HG02981 (cell line): ENCODE results near the gene FAM171A1.
"Not testable (repeated sequence)": the region's sequence is repeated elsewhere in the genome, so short reads cannot be mapped to it uniquely, and the experiment has no call there.

Source experiments
- ATAC-seq: cut with Tn5 transposase; IDR thresholded peaks from one replicate; pipeline ENCODE4 v1.9.1; 2021; ENCODE audit warnings: mild to moderate bottlenecking, moderate library complexity; ENCODE audit not compliant: unreplicated experiment

FAM171A1 gene

DNA sequence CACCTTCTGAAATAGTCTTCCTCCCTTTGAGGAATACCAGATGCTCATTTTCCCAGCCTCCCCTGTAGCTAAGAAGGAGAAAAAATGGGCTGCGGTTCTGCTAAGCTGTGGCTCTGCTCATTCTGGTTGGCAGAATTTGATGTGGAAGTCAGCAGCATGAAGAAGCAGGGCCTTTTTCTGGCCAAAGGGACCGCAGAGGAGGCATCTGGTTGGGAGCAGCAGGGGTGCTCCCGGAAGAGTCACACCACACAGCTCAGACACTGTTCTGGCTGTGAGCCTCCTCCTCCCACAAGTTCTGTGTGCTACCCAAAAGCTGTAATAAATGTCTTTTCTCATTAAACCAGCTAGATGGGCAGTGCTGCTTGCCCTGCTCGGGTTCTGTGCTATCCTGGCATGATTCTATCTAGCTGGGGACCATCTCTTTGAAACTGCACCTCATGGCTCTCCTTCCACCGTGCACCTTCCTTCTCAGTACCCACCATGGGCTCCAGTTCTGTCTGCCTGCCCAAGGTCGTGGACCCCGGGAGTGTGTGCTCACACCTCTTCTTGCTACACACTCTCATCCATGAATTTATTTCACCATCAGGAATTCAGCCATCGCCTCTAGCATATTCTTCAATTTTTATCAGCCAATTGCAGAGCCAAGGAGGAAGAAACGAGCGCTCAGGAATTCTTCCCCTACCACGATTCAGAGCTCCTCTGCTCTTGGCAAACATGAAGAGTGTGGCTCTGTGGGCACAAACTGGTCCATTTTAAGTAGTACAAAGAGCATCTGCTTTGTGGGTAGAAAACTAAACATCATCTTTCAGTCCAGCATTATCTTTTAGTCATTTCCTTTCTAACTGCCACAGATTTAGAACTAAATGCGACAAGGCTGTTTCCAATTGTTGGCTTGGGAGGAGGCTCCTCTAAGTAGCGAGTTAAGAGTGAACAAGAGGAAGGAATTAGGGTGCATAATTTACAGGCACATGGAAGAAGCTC lies 76.9 kb downstream of the FAM171A1 start:
- ATAC-seq: no peak

DNA sequence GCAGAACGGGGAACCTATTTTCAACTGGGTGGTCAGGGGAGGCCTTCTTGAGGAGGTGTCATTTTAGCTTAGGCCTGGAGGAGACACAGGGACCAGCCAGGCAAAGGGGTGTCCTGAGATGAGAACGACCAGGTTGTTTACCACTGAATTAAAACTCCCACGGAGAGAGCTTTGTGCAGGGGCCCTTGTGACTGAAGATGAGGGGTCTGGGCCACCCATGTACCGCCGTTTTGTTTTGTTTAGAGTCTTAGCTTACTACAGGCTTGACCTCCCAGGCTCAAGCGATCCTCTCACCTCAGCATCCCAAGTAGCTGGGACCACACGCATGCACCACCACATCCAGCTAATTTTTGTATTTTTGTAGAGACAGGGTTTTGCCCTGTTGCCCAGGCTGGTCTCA lies 80.4 kb downstream of the FAM171A1 start:
- ATAC-seq: no peak

DNA sequence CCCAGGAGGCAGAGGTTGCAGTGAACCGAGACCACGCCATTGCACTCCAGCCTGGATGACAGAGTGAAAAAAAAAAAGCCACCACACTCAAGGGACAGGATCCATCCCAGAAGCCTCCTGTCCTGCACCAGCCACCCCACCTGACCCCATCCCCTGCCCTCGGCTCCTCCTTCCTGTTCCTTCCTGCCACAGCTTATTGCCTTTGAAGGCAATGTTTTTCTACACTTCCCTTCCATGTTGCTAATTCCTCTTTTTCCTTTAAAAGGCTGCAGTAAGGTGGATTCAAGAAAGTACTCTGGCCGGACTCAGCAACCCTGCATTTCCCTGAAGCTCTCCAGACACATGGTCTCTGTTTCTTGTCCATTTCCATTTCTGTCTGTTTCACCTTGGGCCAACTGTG lies 80.9 kb downstream of the FAM171A1 start:
- no peak for ATAC-seq

DNA sequence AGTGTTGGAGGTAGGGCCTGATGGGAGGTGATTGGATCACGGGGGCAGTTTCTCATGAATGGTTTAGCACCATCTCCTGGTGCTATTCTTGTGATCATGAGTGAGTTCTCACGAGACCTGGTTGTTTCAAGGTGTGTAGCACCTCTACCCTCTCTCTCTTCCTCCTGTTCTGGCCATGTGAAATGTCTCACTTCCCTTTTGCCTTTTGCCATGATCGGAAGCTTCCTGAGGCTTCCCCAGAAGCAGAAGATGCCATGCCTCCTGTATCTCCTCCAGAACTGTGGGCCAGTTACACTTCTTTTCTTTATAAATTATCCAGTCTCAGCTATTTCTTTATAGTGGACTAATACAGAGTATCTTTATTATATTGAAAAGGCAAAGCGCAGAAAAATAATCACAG lies 90.1 kb downstream of the FAM171A1 start:
- ATAC-seq: no peak

DNA sequence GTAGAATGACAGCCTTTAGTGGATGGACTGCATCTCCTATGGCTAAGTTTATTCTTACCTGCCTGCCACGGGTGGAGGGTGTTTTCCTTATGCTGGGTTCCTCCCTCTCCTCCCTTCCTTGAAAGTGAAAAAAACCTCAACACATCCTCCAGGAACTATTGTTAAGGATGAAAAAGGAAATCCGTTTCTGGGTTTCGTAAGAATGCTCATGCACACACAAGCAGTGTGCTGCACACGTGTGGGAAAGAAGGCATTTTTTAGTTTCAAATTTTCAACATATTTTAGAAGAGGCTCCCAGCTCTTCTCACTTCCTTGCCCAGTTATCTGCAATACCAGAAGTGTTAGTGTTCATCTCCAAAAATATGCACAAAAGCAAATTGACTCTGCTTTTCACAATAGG lies 90.6 kb downstream of the FAM171A1 start:
- no peak for ATAC-seq

DNA sequence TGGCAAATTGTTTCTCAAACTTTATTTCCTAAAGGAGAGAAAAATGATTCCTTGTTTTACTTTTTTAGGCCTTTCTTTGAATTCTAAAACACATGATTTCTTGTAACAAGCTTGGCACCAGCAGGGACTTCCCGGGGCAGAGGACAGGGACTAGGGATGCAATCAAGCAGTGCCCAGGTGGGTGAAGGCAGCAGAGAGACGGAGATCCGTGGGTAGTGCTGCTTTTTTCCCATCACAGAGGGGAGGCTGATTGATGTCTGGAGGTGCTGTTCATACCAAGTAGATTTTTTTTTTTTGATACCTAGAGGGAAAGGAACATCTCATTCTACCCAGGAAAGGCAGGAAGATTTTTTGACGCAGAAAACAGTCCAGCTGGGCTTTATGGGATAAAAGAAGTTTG lies 91.9 kb downstream of the FAM171A1 start:
- ATAC-seq: no peak

DNA sequence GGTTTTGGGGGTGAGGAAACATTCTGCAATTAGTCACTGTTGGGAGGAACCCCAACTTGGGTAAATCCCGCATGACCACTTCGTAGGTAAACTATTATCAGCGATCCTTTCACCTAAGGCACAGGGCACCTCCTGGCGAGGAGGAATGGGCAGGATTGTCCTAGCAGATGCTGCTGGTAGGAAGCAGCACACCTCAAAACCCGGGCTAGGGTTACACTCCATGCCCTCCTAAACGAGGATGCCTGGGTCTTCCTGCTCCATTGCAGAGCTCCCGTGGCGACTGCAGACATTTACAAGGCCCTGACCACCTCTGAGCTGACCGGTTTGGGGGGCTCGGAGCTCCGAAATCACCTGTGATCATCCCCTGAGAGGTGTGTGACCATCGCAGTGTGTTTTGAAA lies 92.3 kb downstream of the FAM171A1 start:
- no peak for ATAC-seq

DNA sequence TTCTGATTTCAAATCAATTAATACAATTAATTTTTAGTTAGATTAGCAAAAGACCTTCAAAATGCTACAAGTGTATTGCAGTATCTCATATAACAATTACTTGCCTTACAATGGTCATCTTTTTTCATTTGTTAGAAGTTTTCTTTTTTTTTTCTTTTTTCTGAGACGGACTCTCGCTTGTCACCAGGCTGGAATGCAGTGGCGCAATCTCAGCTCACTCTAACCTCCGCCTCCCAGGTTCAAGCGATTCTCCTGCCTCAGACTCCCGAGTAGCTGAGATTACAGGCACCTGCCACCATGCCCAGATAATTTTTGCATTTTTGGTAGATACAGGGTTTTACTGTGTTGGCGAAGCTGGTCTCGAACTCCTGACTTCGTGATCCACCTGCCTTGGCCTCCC lies 95.0 kb downstream of the FAM171A1 start:
- ATAC-seq: not testable (repeated sequence)

DNA sequence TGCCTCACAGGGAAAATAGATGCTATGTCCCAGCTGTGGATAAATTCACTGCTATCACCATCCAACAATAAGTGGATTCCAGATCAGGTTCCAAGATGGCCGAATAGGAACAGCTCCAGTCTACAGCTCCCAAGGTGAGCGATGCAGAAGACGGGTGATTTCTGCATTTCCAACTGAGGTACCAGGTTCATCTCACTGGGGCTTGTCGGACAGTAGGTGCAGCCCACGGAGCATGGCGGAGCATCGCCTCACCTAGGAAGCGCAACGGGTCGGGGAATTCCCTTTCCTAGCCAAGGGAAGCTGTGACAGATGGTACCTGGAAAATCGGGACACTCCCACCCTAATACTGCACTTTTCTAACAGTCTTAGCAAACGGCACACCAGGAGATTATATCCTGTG lies 101.3 kb downstream of the FAM171A1 start:
- ATAC-seq: not testable (repeated sequence)

DNA sequence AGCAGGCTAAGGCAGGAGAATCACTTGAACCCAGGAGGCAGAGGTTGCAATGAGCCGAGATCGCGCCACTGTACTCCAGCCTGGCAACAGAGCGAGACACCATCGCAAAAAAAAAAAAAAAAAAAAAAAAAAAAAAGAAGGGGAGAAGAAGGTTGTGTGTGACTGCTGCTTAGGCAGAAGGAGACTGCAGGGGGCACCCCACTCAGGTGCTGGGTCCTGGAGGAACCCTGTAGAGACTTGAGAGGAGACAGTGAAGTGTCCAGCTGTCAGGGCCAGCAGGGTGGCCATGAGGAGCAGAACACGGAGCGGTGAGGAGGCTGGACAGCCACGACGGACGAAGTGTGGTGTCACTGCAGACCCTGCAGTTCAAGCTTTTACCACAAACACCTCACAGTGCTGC lies 103.6 kb downstream of the FAM171A1 start:
- ATAC-seq: no peak

DNA sequence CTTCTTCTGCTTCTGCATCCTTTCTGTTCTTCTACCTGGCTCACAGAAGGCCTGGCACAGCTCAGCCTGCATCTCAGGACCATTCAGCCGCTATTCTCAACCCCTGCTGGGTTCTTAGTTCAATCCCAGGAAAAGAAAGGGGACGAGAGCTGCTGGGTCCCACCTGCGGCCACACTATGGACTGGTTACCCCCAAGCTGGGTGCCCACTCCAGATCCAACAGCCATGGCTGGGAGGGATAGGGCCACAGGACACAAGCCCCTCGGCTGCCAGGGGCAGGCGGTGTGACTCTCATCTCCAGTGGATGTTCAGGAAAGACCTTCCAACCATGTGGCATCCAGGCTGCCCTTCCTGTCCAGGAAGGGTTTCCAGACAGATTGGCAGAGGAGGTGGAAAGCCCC lies 105.0 kb downstream of the FAM171A1 start:
- no peak for ATAC-seq

DNA sequence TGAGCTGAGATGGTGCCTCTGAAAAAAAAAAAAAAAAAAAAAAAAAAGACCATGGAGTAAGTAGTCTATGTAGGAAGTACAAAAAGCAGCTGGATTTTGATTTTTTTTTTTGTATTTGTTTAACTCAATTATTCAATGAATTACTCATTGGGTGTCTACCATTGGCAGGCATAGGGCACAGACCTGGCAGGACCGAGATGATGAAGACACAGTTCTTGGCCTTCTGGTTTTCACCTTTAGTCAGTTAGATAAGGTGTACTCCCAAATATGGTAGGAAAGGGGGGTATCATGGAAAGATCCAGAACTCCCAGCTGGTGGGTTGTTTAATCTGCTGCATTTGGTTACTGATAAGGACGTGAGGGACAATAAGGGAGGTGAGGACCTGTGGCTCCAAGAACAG lies 105.5 kb downstream of the FAM171A1 start:
- no peak for ATAC-seq

DNA sequence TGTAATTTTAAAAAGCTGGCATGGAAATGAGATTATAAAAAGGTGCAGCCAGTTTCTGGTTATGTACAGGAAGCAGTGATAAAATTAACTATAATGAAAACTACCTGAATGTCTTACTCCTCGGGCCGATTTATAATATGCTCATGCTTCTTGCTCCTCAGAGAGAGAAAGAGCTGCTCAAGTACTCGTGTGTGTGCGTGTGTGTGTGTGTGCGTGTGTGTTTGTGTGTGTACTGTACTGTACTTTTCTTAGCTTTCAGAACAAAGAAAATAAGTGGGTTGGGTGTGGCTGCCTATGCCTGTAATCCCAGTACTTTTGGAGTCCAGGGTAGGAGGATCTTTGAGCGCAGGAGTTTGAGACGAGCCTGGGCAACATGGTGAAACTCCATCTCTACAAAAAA lies 106.0 kb downstream of the FAM171A1 start:
- no peak for ATAC-seq

DNA sequence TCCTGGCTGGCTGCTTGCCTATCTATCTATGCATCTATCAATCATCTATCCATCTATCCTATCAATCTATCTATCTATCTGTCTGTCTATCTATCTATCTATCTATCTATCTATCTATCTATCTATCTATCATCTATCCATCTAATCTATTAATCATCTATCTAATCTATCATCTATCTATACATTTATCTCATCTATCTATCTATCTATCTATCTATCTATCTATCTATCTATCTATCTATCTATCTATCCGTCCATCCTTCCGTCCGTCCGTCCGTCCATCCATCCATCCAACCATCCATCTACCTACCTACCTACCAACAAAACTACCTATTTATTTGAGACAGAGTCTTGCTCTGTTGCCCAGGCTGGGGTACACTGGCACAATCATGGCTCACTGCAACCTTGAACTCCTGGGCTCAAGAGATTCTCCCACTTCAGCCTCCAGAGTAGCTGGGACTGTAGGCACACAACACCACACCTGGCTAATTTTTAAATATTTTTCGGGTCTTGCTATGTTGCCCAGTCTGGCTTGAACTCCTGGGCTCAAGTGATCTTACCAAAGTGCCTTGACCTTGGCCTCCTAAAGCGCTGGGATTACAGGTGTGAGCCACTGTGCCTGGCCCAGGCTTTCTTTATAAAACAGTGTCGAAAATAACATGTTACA lies 107.3 kb downstream of the FAM171A1 start:
- ATAC-seq: no peak

DNA sequence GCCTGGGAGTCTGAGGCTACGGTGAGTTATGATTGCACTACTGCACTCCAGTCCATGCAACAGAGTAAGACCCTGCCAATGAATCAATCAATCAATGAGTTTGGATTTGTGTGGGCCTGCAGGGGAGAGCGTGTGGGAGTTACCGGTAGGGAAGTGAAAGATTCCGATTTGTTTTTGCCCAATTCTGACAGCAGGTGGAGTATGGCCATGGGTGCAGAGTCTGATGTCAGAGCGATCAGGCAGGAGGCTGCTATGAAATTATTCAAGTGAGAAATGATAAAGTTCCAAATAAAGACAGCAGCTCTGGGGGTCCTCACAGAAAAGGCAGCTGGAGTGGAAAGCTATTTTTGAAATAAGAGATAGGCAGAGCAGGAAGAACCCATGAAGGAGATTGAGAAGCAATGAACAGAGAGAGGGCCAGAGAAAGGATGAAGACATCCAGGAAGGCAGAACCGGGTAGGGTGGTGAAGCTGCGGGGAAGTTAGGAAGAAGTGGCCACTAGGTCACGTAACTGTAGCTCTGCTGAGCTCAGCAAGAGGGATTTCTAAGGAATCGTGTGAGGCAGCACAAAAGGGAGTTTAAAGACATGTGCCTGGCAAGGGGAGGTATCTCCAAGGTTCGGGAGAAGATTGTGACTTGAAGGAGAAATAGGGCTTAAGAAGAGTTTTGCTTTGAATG lies 108.9 kb downstream of the FAM171A1 start:
- ATAC-seq: peak; percentile 47

DNA sequence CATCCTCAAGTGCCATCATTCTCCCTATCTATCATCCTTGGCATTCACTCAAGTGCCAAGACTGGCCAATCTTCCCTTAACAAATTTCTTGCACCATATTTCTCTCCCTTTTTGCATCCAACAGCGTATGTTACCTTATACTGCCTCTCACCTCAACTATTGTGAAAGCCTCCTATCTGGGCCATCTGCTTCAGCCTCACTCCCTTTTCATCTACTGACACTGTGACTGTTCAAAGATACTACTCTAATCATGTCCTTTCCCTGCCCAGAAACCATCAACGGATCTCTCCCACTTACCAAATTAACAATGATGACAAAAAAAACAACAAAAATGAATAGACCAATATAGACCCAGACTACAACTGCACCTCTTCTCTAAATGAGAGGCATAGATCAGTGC lies 112.0 kb downstream of the FAM171A1 start:
- no peak for ATAC-seq

DNA sequence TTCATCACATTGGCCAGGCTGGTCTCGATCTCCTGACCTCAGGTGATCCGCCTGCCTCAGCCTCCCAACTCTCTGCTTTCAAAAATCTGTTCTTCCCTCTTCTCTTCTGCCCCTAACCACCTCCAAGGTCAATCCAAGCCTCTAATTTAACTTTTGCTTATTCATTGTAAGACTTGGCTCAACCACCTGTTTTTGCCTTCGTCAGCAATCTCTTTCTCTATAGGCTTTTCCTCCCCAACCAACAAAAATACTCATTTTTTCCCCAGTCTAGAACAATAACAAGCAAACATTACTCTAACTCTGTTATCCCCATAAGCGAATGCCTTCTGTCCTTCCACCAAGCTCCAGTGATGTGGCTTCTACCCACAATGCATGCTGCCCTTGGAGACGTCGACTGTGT lies 112.8 kb downstream of the FAM171A1 start:
- no peak for ATAC-seq

DNA sequence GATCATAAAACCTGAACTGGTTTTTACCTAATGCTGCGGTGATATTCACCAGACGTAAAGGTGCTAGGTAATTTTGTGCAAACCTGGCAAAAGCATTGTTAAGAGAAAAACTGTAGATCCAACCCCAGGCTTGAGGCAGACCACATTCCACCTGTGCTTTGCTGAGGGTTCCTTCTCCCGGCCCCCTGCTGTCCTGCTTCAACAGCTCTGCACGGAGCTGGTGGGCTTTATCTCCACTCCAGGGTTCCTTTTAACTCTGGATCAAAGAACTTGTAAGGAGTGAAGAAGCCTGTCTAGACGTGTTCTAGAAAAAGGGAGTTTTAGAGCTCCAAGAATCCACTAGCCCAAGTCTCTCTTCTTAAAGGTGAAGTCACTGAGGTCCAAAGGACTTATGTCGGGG lies 115.1 kb downstream of the FAM171A1 start:
- ATAC-seq: no peak

DNA sequence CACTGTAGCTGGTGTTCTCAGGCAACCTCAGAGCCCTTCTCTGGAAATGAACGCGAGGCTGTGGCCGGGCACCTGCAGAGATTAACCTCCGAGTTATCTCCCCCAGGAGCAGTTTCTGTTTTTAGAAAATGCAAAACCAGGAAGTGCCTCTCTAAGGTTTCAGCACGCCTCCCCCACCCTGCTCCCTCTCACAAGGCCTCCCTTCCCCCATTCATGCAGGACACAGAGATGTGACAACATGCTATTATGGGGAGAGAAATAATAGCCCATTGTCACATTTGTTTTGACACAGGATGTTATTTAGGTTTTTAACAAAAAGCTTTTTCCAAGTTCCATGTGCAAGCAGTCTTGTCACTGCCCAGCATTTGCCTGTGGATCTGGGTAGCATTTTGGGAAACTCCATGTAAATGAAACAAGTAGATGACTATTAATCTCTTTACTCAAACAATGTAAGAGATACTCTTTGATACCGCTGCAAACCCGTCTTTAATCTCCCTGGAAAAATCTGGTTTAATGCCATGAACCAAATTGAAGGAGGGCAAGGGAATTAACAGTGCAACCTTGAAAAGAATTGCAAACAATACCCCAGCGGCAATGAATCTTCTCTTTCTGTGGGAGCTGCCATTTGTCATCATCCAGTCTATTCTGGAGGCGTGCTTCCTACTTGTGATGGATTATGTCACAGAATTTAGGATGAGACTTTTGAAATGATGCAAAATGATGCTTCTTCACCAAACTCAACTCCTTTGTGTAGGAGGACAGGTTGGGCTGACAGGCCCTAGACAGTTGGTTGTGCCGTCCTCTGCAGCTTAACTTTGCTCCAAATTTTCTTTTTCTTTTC lies 116.1 kb downstream of the FAM171A1 start:
- ATAC-seq: peak; percentile 53

DNA sequence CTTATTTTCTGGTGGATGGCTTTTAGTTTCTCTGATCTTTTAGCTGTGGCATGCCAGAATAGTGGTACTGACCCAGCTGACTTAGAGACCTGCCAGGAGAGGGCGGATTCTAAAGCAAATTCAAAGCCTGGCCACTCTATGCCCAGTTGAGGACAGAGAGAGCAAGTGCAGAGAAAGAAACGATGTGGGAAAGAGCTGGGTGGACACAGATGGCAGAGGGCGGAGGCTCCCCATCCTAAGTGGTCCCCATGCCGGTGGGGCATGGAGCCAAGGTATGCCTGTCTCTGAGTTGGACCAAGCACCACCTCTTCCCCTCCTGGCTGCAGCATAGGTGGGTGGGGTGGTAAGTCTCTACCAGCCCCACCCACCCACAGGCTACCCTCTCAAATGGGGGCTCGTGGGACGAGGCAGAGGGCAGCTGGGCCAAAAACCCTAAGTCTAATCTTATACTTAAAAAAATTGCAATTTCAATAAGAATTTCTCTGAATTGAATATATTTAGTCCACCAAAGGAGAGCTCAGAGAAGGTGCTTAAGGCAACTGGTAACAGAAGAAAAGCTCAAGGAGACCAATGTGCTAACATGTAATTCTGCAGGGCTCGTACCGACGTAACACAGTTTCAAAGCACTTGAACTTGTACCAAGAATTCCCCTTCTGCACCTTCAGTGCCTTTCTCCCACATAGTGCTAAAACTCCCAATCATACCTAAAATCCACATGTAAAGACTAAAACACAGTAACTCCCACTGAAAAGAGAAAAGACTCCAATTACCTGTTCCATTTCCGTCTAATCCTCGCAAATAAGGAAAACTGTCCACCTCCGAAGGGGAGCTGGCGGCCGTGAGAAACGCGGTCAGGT lies 116.9 kb downstream of the FAM171A1 start:
- no peak for ATAC-seq
